K562 (cell line): ENCODE results near the gene SRMS. TPM values are rescaled to one million over a fixed set of nuclear protein-coding genes. Genes with fewer than 3 reads are reported as not detected.

Experiments used
- GABPB1 ChIP-seq: sonication (generic); formaldehyde crosslinking; IDR thresholded peaks from 2 replicates; pipeline ENCODE4 v1.8.0; 2022; ENCODE audit warnings: mild to moderate bottlenecking, missing genetic modification reagents
- HDAC8 ChIP-seq: fragments of 450-650 bp; IDR thresholded peaks from 2 replicates; pipeline ENCODE4 v1.6.1; 2016; ENCODE audit warnings: mild to moderate bottlenecking, missing genetic modification characterization, moderate library complexity, missing compliant biosample characterization
- HMG20A ChIP-seq: fragments of 450-650 bp; formaldehyde crosslinking; conservative IDR thresholded peaks from 2 replicates; pipeline ENCODE4 v1.4.0; 2020; ENCODE audit warnings: mild to moderate bottlenecking, mixed read lengths
- HNRNPUL1 ChIP-seq: fragments of 200-400 bp; formaldehyde crosslinking; IDR thresholded peaks from 2 replicates; pipeline ENCODE4 v1.6.1; 2017; ENCODE audit warnings: low read length
- MBD2 ChIP-seq: sonication (generic); IDR thresholded peaks from 2 replicates; pipeline ENCODE4 v1.6.1; 2016; ENCODE audit warnings: low read depth, borderline replicate concordance
- MGA ChIP-seq: fragments of 450-650 bp; IDR thresholded peaks from 2 replicates; pipeline ENCODE4 v1.6.1; 2016; ENCODE audit warnings: mild to moderate bottlenecking, moderate library complexity
- MLLT1 ChIP-seq, 2 experiments: fragments of 450-650 bp; IDR thresholded peaks; 2 replicates each; pipeline ENCODE4 v1.6.1; 2016
- MTF1 ChIP-seq: fragments of 250-450 bp; sonication (Bioruptor Pico); IDR thresholded peaks from 2 replicates; pipeline ENCODE4 v1.9.0; 2021; ENCODE audit warnings: moderate library complexity, mild to moderate bottlenecking, inconsistent platforms, borderline replicate concordance
- NUFIP1 ChIP-seq: fragments of 450-650 bp; IDR thresholded peaks from 2 replicates; pipeline ENCODE4 v1.6.1; 2018; ENCODE audit not compliant: partially characterized antibody
- PRMT5 ChIP-seq: sonication (generic); formaldehyde crosslinking; IDR thresholded peaks from 2 replicates; pipeline ENCODE4 v1.5.0; 2020; ENCODE audit warnings: missing genetic modification reagents
- RCOR1 ChIP-seq, 2 experiments: IDR thresholded peaks; 2 replicates each; pipeline ENCODE4 v1.6.1; 2012; ENCODE audit warnings: low read depth in 2 of 2, low read length in 2 of 2, borderline replicate concordance in 1 of 2, improper control_type of control experiment in 1 of 2
- ZBTB8A ChIP-seq: fragments of 450-650 bp; IDR thresholded peaks from 2 replicates; pipeline ENCODE4 v1.6.1; 2018; ENCODE audit warnings: mild to moderate bottlenecking, moderate library complexity; ENCODE audit not compliant: partially characterized antibody
- ZBTB9 ChIP-seq: fragments of 450-650 bp; formaldehyde crosslinking; IDR thresholded peaks from 2 replicates; pipeline ENCODE4 v1.4.0; 2020; ENCODE audit warnings: mild to moderate bottlenecking, moderate library complexity
- ZNF175 ChIP-seq: fragments of 200-800 bp; sonication (Bioruptor generic); IDR thresholded peaks from 2 replicates; pipeline ENCODE4 v1.6.1; 2016; ENCODE audit warnings: low read depth, mild to moderate bottlenecking, missing genetic modification characterization, missing compliant biosample characterization
- polyA plus RNA-seq, 8 experiments: library from polyadenylated mRNA; depleted of rRNA in 4 of 8; stranded (reverse) in 5 of 8; unstranded in 3 of 8; fragments of >200 nt; fragmentation: Nextera tagmentation in 2 of 8; fragmentation: Illumina TruSeq in 1 of 8; extraction: Ambion mirVana in 2 of 8; extraction: Trizol in 1 of 8; gene quantifications; 2 replicates each; pipeline versions ENCODE4 v1.2.1 to v1.2.3, GENCODE V29; 2011 to 2014; ENCODE audit warnings: inconsistent platforms in 1 of 8, missing spikeins in 1 of 8
- total RNA-seq, 7 experiments: library from RNA; depleted of rRNA in 6 of 7; stranded (reverse); fragments of >200 nt in 6 of 7; fragmentation: Illumina TruSeq in 2 of 7; extraction: Trizol in 2 of 7; gene quantifications; 2 replicates each; pipeline versions ENCODE4 v1.2.1 to v1.2.3, GENCODE V29; 2011 to 2021; ENCODE audit warnings: low replicate concordance in 1 of 7

The SRMS gene
- total and polyA plus RNA-seq, 9 of the 15 experiments (the other 6 are each of a cell fraction or from before 2014, with no cell fraction given): 0.07 TPM; not detected in 8

- TF ChIP-seq RCOR1 (IDR thresholded peaks at IDR 0.05; ENCODE audit: borderline replicate concordance in 1 of 2, low read depth in 2 of 2, low read length in 2 of 2): no peak
- TF ChIP-seq ZNF175 (CRISPR knock-in tag): no peak
- TF ChIP-seq ZBTB9 (CRISPR knock-in tag): no peak
- TF ChIP-seq MGA: no peak
- TF ChIP-seq MTF1 (CRISPR knock-in tag): no peak
- no peak; the same call in 1 of the 2 replicates for TF ChIP-seq GABPB1 (CRISPR knock-in tag)
- no peak for TF ChIP-seq HMG20A (CRISPR knock-in tag)
- TF ChIP-seq HNRNPUL1: no peak
- TF ChIP-seq PRMT5 (CRISPR knock-in tag): no peak
- TF ChIP-seq MBD2: no peak
- TF ChIP-seq MLLT1 (IDR thresholded peaks at IDR 0.05): no peak
- no peak for TF ChIP-seq ZBTB8A
- no peak for TF ChIP-seq HDAC8 (tag)
- TF ChIP-seq NUFIP1: no peak
These were observed 5.1 kb upstream of the SRMS start (continued) for GRCh38 chr20:63552481-63553249.
